Measurements from ENCODE around the gene PLB1. TPM values are rescaled to one million over a fixed set of nuclear protein-coding genes. Genes with fewer than 3 reads are reported as not detected.

Gene PLB1
- polyA plus RNA-seq, 3 donors, result 20.2 to 35.8 (median 23.9) TPM

DNA sequence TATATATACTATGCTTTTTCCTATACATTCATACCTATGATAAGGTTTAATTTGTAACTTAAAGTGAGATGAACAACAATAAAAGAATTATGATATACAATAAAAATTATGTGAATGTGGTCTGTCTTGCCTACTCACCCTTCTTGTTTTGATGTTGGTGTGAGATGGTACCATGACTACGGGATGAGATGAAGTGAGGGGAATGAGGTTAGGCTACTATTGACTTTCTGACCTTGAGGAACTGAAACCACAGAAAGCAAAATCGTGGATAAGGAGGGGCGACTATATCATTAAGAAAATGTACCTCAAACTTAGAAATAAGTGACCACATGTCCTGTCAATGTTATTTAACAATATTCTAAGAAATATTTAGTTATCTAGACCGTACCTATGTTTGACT lies 151.8 kb downstream of the PLB1 start:
- Histone ChIP-seq H4K20me1 (ENCODE audit: insufficient read depth, low read length) (no peaks in the 10 kb centered on the region), H3K4me2 (replicated peaks; ENCODE audit: extremely low read depth, low read length, poor library complexity, severe bottlenecking) (no peak overlapping the region), H3K27me3 (ENCODE audit: control insufficient read depth in 2 of 2, insufficient read depth in 2 of 2, low read length in 2 of 2) (no peaks in the 10 kb centered on the region), H3K79me2 (ENCODE audit: insufficient read depth, low read length) (no peaks in the 10 kb centered on the region), H3K4me1 (ENCODE audit: control insufficient read depth in 1 of 2, insufficient read depth in 2 of 2, low read length in 2 of 2) (peaks cover 5 to 12% of the 10 kb centered on the region in 2 donors), H3K4me3 (replicated peaks in 1 of 3; ENCODE audit: low read depth in 2 of 3, low read length in 3 of 3) (no peak overlapping the region), H3K9me3 (replicated peaks in 1 of 2; ENCODE audit: control insufficient read depth in 1 of 2, insufficient read depth in 1 of 2, low read length in 2 of 2) (no peaks in the 10 kb centered on the region), H3K36me3 (replicated peaks in 1 of 2; ENCODE audit: control insufficient read depth in 1 of 2, insufficient read depth in 2 of 2, low read length in 2 of 2) (no peaks in the 10 kb centered on the region), H3K9ac (ENCODE audit: insufficient read depth, low read length, poor library complexity, severe bottlenecking) (no peak overlapping the region), H2AFZ (ENCODE audit: insufficient read depth, low read depth, low read length, poor library complexity, severe bottlenecking) (no peak overlapping the region), H3K27ac (ENCODE audit: low read depth in 1 of 2, low read length in 2 of 2) (no peak overlapping the region)
- Mint-ChIP-seq H3K9me3 (no peaks in the 10 kb centered on the region), H3K4me1 (peaks cover 22% of the 10 kb centered on the region), H3K4me3 (no peak overlapping the region), H3K27ac (peak overlapping the region in 5 of 7 donors; percentile 55 to 89 (median 86)), H3K27me3 (ENCODE audit: low read depth in 3 of 3) (peaks cover 1 to 4% (median 3%) of the 10 kb centered on the region in 3 donors), H3K36me3 (peaks cover 0 to 4% of the 10 kb centered on the region in 2 donors)
- TF ChIP-seq, protein P1, sequence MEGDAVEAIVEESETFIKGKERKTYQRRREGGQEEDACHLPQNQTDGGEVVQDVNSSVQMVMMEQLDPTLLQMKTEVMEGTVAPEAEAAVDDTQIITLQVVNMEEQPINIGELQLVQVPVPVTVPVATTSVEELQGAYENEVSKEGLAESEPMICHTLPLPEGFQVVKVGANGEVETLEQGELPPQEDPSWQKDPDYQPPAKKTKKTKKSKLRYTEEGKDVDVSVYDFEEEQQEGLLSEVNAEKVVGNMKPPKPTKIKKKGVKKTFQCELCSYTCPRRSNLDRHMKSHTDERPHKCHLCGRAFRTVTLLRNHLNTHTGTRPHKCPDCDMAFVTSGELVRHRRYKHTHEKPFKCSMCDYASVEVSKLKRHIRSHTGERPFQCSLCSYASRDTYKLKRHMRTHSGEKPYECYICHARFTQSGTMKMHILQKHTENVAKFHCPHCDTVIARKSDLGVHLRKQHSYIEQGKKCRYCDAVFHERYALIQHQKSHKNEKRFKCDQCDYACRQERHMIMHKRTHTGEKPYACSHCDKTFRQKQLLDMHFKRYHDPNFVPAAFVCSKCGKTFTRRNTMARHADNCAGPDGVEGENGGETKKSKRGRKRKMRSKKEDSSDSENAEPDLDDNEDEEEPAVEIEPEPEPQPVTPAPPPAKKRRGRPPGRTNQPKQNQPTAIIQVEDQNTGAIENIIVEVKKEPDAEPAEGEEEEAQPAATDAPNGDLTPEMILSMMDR (IDR thresholded peaks at IDR 0.05), result no peak
- intact Hi-C loops (cut with micrococcal nuclease), result no loop called here
- 17% methylated on average over 1 of the region's 4 CpGs for WGBS (ENCODE audit: insufficient coverage)
- peak; percentile 42 to 66 (median 61) for DNase-seq

DNA sequence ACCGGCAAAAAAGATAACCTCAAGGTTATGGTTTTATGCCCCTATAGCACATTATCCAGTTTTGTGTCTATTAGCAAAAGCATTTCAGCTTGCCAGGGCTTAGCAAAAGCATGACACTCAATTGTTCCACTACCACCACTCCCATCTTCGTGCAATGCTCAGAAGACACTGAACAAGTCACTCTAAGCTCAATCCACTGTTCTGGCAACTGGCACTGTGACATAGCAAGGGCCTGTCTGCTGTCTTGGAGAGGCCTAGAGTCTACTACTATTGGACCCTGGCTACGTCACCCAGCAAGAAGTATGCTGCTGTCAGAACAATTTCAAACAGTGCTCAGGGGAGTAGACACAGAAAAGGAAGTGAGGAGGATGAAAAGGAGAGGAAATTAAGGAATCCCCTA lies 152.3 kb downstream of the PLB1 start:
- H3K9ac ChIP-seq (ENCODE audit: insufficient read depth, low read length, poor library complexity, severe bottlenecking), result no peak overlapping the region
- Mint-ChIP-seq H3K4me3 (no peak overlapping the region), H3K36me3 (peaks cover 0 to 4% of the 10 kb centered on the region in 2 donors)

More for the DNA sequence above, 152.3 kb downstream of the PLB1 start:
- no peak overlapping the region for H3K4me2 ChIP-seq (replicated peaks; ENCODE audit: extremely low read depth, low read length, poor library complexity, severe bottlenecking)
- H3K4me1 Mint-ChIP-seq, result peaks cover 22% of the 10 kb centered on the region
- H3K36me3 ChIP-seq (replicated peaks in 1 of 2; ENCODE audit: control insufficient read depth in 1 of 2, insufficient read depth in 2 of 2, low read length in 2 of 2), result no peaks in the 10 kb centered on the region
- DNase-seq, result peak in 1 of 3 donors; percentile 11
- H3K4me1 ChIP-seq (ENCODE audit: control insufficient read depth in 1 of 2, insufficient read depth in 2 of 2, low read length in 2 of 2), result peaks cover 5 to 12% of the 10 kb centered on the region in 2 donors
- peaks cover 1 to 4% (median 3%) of the 10 kb centered on the region in 3 donors for H3K27me3 Mint-ChIP-seq (ENCODE audit: low read depth in 3 of 3)
- no peaks in the 10 kb centered on the region for H3K27me3 ChIP-seq (ENCODE audit: control insufficient read depth in 2 of 2, insufficient read depth in 2 of 2, low read length in 2 of 2)
- peak overlapping the region in 6 of 7 donors; percentile 33 to 89 (median 78) for H3K27ac Mint-ChIP-seq
- TF ChIP-seq, protein P1 (IDR thresholded peaks at IDR 0.05), result no peak
- 82% methylated on average over 2 of the region's 3 CpGs for WGBS (ENCODE audit: insufficient coverage)
- H3K9me3 Mint-ChIP-seq, result no peaks in the 10 kb centered on the region
- no peak overlapping the region for H3K27ac ChIP-seq (ENCODE audit: low read depth in 1 of 2, low read length in 2 of 2)
- no peak overlapping the region for H2AFZ ChIP-seq (ENCODE audit: insufficient read depth, low read depth, low read length, poor library complexity, severe bottlenecking)
- intact Hi-C loops (cut with micrococcal nuclease), result no loop called here
- H3K4me3 ChIP-seq (replicated peaks in 1 of 3; ENCODE audit: low read depth in 2 of 3, low read length in 3 of 3), result no peak overlapping the region
- H3K9me3 ChIP-seq (replicated peaks in 1 of 2; ENCODE audit: control insufficient read depth in 1 of 2, insufficient read depth in 1 of 2, low read length in 2 of 2), result no peaks in the 10 kb centered on the region
- H4K20me1 ChIP-seq (ENCODE audit: insufficient read depth, low read length), result no peaks in the 10 kb centered on the region
- H3K79me2 ChIP-seq (ENCODE audit: insufficient read depth, low read length), result no peaks in the 10 kb centered on the region
